B cell (primary cell): Measurements from ENCODE around the gene RAPH1. TPM values are rescaled to one million over a fixed set of nuclear protein-coding genes. Genes with fewer than 3 reads are reported as not detected.

ENCODE experiments used
- ATAC-seq: fragments of 200-7000 bp; cut with Tn5 transposase; one replicate; pipeline ENCODE4 v1.10.0; 2021; ENCODE audit warnings: low read depth, mild to moderate bottlenecking, moderate number of reproducible peaks, moderate library complexity
- CTCF ChIA-PET: fragments of 350-600 bp; sonication (Branson Sonifier 250); formaldehyde crosslinking; loops from one replicate; lab custom pipeline; 2021; ENCODE audit warnings: antibody characterized with exemption, inconsistent platforms; lab: Charles Lee
- POLR2A ChIA-PET: fragments of 350-600 bp; sonication (Branson Sonifier 250); formaldehyde crosslinking; loops from one replicate; lab custom pipeline; 2021; ENCODE audit warnings: antibody characterized with exemption; lab: Charles Lee
- DNase-seq: peaks from one replicate; pipeline ENCODE4 v3.0.0; 2013
- H2AFZ ChIP-seq: 2 replicates; pipeline ENCODE4 v1.6.1; 2012; ENCODE audit warnings: mild to moderate bottlenecking, low read depth, low read length; ENCODE audit not compliant: insufficient read depth, poor library complexity, severe bottlenecking
- H3K27ac ChIP-seq, 2 donors: 1 replicate in 1 of 2; 2 replicates in 1 of 2; pipeline ENCODE4 v1.5.1; 2012 to 2013; ENCODE audit warnings: low read length in 2 of 2, mild to moderate bottlenecking in 2 of 2, moderate library complexity in 1 of 2
- H3K27me3 ChIP-seq, 4 experiments: fragments of 200-600 bp in 1 of 4; sonication (generic) in 1 of 4; replicated peaks in 1 of 4; 1 replicate in 2 of 4; 2 replicates in 2 of 4; pipeline versions ENCODE4 v1.6.1 to v1.7.0; 2013 to 2016; ENCODE audit warnings: low read length in 3 of 4, mild to moderate bottlenecking in 2 of 4, mixed read lengths in 1 of 4, moderate library complexity in 1 of 4; ENCODE audit not compliant: insufficient read depth in 4 of 4, control insufficient read depth in 3 of 4; ENCODE audit errors: control extremely low read depth in 1 of 4
- H3K36me3 ChIP-seq, 2 experiments: replicated peaks in 1 of 2; 1 replicate in 1 of 2; 2 replicates in 1 of 2; pipeline versions ENCODE4 v1.6.1 to v1.7.1; 2013; ENCODE audit warnings: low read length in 1 of 2; ENCODE audit not compliant: insufficient read depth in 2 of 2, control insufficient read depth in 1 of 2; ENCODE audit errors: control extremely low read depth in 1 of 2, extremely low read depth in 1 of 2
- H3K4me1 ChIP-seq, 2 donors: fragments of 200-600 bp in 1 of 2; sonication (generic) in 1 of 2; 1 replicate in 1 of 2; 2 replicates in 1 of 2; pipeline versions ENCODE4 v1.5.1 to v1.6.1; 2013 to 2017; ENCODE audit warnings: low read length in 2 of 2; ENCODE audit not compliant: control insufficient read depth in 2 of 2, insufficient read depth in 2 of 2
- H3K4me2 ChIP-seq: replicated peaks from 2 replicates; pipeline ENCODE3; 2012; ENCODE audit warnings: mild to moderate bottlenecking, low read depth, low read length; ENCODE audit not compliant: poor library complexity, severe bottlenecking
- H3K4me3 ChIP-seq, 5 experiments: fragments of 200-600 bp in 1 of 5; sonication (generic) in 1 of 5; 1 replicate in 3 of 5; 2 replicates in 2 of 5; pipeline versions ENCODE4 v1.5.1 to v1.7.0; 2011 to 2016; ENCODE audit warnings: low read length in 4 of 5, mild to moderate bottlenecking in 4 of 5, low read depth in 2 of 5, control low read depth in 1 of 5, moderate library complexity in 1 of 5; ENCODE audit not compliant: insufficient read depth in 1 of 5; ENCODE audit errors: control extremely low read depth in 1 of 5, extremely low read depth in 1 of 5
- H3K79me2 ChIP-seq: fragments of 200-600 bp; sonication (generic); one replicate; pipeline ENCODE4 v1.6.0; 2016; ENCODE audit warnings: low read length; ENCODE audit not compliant: control insufficient read depth, insufficient read depth
- H3K9ac ChIP-seq: fragments of 200-600 bp; sonication (generic); 2 replicates; pipeline ENCODE4 v1.6.1; 2017; ENCODE audit warnings: mild to moderate bottlenecking, low read length, moderate library complexity
- H3K9me3 ChIP-seq, 3 donors: one replicate each; pipeline versions ENCODE4 v1.6.1 to v1.7.1; 2013; ENCODE audit warnings: low read length in 2 of 3; ENCODE audit not compliant: control insufficient read depth in 2 of 3, insufficient read depth in 1 of 3; ENCODE audit errors: control extremely low read depth in 1 of 3
- H4K20me1 ChIP-seq: 2 replicates; pipeline ENCODE4 v1.6.0; 2012; ENCODE audit warnings: mild to moderate bottlenecking, low read length; ENCODE audit not compliant: insufficient read depth, control insufficient read depth, poor library complexity, severe bottlenecking
- H3K27ac Mint-ChIP-seq: one replicate; pipeline ENCODE4 v1.8.0; 2021; ENCODE audit warnings: mixed read lengths
- H3K27me3 Mint-ChIP-seq: one replicate; pipeline ENCODE4 v1.8.0; 2021; ENCODE audit warnings: mixed read lengths
- H3K4me1 Mint-ChIP-seq: one replicate; pipeline ENCODE4 v1.8.0; 2021; ENCODE audit warnings: mixed read lengths
- H3K4me3 Mint-ChIP-seq: one replicate; pipeline ENCODE4 v1.8.0; 2021; ENCODE audit warnings: mixed read lengths
- H3K9me3 Mint-ChIP-seq: one replicate; pipeline ENCODE4 v1.8.0; 2022; ENCODE audit warnings: mixed read lengths; ENCODE audit not compliant: insufficient read depth
- CTCF ChIP-seq: fragments of 200-600 bp; IDR thresholded peaks from one replicate; pipeline ENCODE4 v1.8.0; 2022; ENCODE audit warnings: antibody characterized with exemption, mild to moderate bottlenecking
- EZH2 ChIP-seq: IDR thresholded peaks from 2 replicates; pipeline ENCODE4 v1.6.1; 2012; ENCODE audit warnings: borderline replicate concordance, low read depth, mild to moderate bottlenecking, moderate library complexity, low read length; ENCODE audit not compliant: insufficient read depth, poor library complexity, severe bottlenecking
- WGBS: methylation state at CpG from one replicate; pipeline ENCODE4 v1.1.5; 2013; ENCODE audit warnings: missing lambda C conversion rate; ENCODE audit not compliant: insufficient coverage; 5-methylcytosine and 5-hydroxymethylcytosine counted together
- intact Hi-C: fragments of 100-400 bp; cut with micrococcal nuclease; formaldehyde crosslinking; loops from one replicate; pipeline ENCODE4 v1.10.0; 2022
- polyA plus RNA-seq: library from polyadenylated mRNA; depleted of rRNA; stranded (reverse); fragments of >200 nt; gene quantifications from 2 replicates; pipeline ENCODE4 v1.2.3, GENCODE V29; 2012
- total RNA-seq, 2 donors: library from RNA; stranded (reverse); fragments of 120-200 nt in 1 of 2; gene quantifications; 1 replicate in 1 of 2; 2 replicates in 1 of 2; pipeline versions ENCODE4 v1.2.3 to v1.2.4, GENCODE V29; 2013 to 2022

Gene RAPH1
- total and polyA plus RNA-seq, 2 donors (not counting 1 experiment from before 2014, with no cell fraction given), result 0.13 TPM; not detected in 1

- Mint-ChIP-seq H3K4me1 (no peaks in the 10 kb centered on the region), H3K27me3 (peaks cover 38% of the 10 kb centered on the region)
Measured at GRCh38 chr2:203569677-203570316, 34.7 kb upstream of the RAPH1 start.

More at GRCh38 chr2:203569677-203570316, 34.7 kb upstream of the RAPH1 start:
- H3K27ac Mint-ChIP-seq, result no peak overlapping the region
- H2AFZ ChIP-seq, result no peak overlapping the region
- CTCF ChIA-PET, result no interaction called here
- H3K9ac ChIP-seq, result no peak overlapping the region
- peaks cover 0 to 15% (median 6%) of the 10 kb centered on the region in 4 experiments for H3K27me3 ChIP-seq
- no peak for DNase-seq
- no peaks in the 10 kb centered on the region for H3K36me3 ChIP-seq
- H3K4me3 Mint-ChIP-seq, result no peak overlapping the region
- no peak overlapping the region for H3K4me2 ChIP-seq
- H3K4me1 ChIP-seq, result no peaks in the 10 kb centered on the region
- 93% methylated on average over 3 of the region's 8 CpGs for WGBS
- H3K27ac ChIP-seq, result no peak overlapping the region
- H3K9me3 Mint-ChIP-seq, result no peaks in the 10 kb centered on the region
- TF ChIP-seq EZH2 (no peak), CTCF (no peak)
- no peak overlapping the region for H3K4me3 ChIP-seq
- H3K9me3 ChIP-seq, result no peaks in the 10 kb centered on the region
- H4K20me1 ChIP-seq, result no peaks in the 10 kb centered on the region
- intact Hi-C loops, result no loop called here
- POLR2A ChIA-PET, result no interaction called here
- ATAC-seq, result no peak
- H3K79me2 ChIP-seq, result no peaks in the 10 kb centered on the region
